SKM-1 (cell line): ENCODE measurements around the gene ACYP2.
"Not testable (repeated sequence)": the region's sequence is repeated elsewhere in the genome, so short reads cannot be mapped to it uniquely, and the experiment has no call there.

Source experiments
- DNase-seq: peaks from one replicate; lab custom pipeline; 2025; ENCODE audit not compliant: unreplicated experiment; lab: John Stamatoyannopoulos, UW

ACYP2 gene

DNA sequence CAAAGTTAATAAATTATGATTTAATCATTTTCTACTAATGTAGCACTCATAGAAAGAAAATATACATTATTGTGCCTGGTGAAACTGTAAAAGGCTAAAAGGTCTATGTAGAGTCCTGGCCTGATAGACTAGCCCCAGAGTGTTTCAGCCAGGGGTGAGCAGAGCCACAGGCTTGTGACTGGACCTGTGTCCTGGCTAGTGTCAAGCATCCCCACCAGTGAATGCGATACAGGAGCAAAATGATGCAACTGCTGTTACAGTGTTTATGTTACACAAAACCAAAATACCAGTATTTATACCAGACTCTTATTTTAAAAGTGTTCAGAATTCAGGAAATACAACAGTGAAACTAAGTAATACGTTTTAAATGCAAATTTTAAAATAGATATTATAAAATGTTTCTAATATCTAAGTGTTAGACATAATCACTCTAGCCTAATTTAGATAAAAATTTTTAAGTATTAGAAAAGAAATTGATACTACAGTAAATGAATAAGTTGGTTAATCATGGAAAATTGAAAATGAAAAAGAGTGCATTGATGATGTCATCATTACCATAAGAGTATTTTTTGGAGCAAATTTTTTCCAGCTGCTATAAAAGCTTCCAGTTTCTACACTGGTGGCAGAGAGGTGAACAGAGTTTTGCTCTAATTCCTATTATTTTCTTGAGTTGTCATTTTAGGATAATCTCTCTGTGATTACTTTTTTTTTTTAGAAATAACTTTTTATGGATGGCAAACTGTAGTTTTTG is 146.8 kb downstream of the ACYP2 start:
- DNase-seq: no peak

DNA sequence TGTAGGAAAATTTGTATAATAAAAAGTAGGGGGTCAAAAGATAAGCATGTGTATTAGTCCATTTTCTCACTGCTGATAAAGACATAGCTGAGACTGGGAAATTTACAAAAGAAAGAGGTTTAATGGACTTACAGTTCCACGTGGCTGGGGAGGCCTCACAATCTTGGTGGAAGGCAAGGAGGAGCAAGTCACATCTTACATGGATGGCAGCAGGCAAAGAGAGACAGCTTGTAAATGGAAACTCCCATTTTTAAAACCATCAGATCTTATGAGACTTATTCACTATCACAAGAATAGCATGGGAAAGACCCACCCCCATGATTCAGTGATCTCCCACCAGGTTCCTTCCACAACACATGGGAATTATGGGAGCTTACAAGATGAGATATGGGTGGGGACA is 149.7 kb downstream of the ACYP2 start:
- DNase-seq: not testable (repeated sequence)

DNA sequence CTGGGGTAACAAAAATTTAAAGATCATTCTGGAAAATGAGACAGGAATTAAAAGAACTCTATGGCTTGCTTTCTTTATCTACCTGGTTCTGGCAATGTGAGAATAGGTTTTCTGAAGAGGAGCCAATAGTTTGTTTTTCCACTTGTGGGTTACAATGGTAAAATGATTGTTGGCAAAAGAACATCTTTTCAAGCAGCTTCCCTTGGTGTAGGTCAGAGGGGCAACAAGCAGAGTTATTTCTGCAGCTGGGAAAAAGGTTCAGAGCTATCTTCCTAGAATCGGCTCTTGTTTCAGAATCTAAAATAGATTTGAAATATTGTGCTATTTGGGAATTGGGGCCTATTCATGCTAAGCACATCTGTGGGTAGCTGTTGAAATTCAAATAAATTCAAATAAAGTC is 152.2 kb downstream of the ACYP2 start:
- DNase-seq: no peak

DNA sequence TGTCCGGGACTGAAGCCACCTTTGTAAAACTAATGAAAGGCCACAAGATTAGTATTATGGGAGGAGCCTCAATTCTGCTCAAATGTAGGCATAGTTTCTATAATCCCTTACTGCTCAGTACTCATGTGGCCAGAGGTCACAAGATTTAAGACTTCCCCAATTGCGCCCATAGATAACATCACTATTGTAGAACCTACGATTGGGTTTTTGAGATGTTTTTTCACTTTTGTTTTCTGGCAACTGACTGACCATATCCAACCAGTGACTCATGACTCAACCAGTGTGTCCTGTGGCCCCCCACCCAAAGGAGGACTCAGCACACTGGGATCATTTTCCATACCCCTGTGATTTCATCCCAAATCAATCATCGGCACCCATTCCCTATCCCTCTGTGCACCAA is 155.8 kb downstream of the ACYP2 start:
- DNase-seq: no peak

DNA sequence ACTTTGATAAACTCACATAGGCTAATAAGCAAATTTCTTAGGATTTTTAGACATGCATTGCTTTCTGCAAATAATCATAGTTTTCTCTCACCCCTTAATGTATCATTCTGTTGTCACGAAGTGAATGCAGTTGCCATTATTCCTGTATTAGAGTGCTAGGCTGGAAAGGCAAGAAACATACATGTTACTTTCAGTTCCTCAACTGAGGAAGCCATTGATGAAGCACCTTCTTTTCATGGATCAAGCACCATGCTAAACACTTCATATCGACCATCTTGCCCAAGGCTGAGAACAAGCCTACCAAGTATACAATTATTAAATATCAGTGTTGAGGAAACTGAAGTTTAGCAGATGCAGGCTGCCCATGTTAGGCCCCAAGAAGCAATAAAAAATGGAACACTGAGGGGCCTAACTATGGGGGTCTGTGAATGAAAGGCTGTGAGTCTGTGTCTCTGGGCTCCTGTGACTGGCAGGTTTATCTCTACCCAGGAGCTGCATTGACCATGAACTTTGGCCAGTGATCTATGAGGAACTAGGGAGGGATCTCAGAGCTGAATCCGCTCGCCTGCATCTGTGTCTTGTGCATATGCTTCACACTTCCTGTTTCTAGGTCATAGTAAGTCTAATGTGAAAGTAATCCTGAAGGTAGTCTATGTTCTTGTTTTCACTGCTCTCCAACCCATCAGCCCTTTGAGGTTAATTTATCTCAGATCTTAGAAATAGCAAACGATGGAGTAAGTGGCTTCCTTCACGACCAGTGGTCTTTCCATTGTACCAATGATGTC is 156.6 kb downstream of the ACYP2 start:
- DNase-seq: no peak

DNA sequence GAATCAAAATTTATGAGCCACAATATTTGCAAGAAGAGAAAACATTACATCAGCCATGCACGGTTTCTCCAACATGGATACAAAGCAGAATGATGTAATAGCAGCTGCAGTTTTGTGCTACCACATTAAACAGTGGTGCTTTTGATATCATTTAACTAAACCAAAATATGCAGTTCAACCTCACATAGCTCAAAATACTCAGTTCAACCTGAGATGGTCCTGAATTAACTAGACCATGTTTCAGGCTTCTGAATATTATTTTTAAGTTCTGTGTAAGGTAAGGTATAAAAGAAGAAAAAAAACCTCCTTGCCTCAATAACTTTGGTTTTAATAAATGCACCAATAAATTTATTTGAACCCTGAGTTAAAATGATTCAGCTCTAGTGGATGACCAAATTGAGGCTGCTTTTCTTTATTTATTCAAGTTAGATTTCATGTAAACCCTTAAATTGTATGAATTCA is 159.4 kb downstream of the ACYP2 start:
- no peak for DNase-seq

DNA sequence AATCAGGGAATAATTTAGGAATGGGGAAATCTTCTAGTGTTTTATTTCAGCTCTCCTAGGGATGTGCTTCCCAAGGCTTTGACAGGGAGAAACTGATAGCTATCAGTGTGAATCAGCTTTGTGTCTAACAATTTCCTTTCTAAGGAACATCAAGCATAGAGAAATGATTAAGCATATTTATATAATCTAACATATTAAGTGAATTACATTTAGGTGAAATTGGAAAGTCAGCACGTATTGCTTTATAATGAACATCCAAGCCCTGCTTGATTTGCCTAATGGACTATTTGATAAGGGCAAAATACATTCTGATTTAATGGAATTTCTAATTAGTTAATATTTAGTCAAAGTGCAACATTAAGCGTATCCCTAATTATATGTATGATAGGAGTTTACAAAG is 160.1 kb downstream of the ACYP2 start:
- no peak for DNase-seq

DNA sequence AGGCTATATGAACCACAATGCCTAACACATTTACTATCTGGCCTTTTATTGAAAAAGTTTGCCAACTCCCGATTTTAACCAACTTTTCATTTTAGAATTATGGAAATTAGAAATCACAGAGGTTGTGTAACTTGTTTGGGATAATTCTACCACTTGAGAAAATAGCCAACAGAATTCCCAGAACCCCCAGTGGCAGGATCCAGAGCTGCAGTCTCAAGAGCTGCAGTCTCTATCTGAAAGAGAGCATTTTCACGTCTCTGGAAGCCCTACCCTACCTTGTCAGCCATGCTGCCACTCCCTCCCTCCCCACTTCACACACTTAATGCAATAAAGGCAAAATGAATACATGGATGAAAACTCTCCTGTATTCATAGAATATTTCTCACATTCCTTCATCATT is 164.0 kb downstream of the ACYP2 start:
- DNase-seq: no peak

DNA sequence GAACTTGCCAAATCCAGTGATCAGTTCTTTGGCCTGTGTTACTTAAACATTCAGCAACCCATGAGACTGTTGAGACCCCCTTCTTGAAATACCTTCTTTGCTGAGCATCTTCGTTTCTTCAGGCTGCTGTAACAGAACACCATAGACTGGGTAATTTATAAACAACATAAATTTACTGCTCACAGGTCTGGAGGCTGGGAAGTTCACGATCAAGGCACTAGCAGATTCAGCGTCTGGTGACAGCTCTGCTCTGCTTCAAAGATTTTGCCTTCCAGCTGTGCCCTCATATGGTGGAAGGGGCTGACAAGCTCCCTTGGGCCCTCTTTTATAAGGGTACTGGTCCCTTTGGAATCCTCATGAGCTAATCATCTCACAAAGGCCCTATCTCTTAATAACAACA is 169.4 kb downstream of the ACYP2 start:
- DNase-seq: no peak

DNA sequence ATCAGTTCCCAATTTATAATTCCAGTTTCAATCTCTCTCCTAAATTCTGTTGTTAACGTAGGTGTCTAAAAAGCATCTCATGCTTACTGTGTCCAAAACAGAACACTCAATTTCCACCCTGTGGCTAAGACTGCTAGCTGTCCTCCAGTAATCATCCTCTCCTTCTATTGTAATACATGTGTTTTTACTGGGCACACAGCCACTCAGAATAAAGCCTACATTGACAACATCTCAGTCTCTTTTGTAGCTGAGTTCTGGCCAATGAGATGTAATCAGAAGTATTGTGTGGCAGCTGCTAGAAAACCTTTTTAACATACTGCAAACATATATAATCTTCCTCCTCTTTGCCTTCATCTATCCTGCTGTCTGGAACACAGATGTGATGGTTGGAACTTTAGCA is 170.0 kb downstream of the ACYP2 start:
- no peak for DNase-seq

DNA sequence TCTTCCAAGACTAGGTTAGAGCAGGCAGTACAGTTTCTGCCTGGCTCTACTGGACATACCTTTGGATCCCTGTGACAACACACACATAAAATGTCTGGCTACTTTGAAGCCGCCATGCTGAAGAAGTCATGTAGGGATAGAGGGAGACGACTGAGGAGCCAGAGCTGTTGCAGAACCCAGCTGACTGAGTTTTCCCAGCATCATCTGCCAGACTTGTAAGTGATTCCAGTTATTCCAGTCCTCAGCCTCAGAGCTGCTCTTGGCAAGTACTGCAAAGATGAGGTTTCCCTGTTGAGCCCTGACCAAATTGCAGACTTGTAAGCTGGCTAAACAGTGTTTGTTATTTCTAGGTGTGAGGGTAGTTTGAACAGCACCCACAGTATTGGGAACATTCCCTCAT is 172.1 kb downstream of the ACYP2 start:
- no peak for DNase-seq

DNA sequence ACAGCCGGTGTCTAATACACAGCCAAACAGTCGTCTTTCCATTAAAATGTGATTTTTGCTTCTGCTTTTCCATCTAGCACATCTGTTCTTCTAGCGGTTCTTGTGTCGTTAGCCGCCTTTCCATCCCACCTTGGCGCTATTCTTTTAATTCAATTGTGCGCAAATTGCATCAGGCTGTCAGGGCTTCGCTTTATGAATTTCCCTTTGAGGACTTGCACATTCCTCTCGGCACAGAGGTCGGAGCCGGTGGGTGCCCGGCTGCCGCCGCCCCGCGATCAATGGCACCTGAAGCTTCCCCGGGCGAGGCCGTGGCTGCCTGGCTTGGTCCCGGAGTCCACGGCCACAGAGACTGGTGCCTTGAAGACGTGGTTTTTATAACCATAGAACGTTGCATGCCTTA is 174.5 kb downstream of the ACYP2 start:
- DNase-seq: no peak

DNA sequence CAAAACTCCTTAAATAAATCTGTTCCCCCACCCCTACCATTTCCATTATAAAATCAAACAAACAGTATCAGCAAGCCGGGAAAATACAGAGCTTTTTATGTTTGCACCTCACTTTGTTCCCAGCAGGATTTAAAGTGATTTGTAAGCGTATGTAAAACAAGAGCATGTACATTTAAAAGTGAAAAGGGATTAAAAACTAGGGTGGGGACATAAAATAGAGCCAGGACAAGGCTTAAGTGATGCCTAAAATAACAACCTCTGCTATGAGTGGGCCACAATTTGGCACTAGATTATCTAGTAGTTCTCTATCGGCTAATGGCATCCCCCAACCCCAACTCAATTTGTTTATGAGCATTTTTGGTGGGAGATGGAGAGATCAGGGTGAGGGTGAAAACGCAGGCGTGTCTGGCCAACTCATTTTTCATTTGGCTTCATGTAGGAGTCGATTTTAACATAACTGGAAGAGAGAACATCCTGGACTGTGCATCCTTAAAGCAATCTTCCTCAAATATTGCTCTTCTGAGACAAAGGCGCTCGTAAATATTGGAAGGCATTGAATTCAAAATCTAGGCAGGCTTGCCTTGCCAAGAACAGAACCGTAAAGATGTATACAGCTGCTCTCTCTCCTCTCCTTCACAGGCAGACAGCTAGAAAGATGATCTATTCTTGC is 175.1 kb downstream of the ACYP2 start:
- DNase-seq: no peak

DNA sequence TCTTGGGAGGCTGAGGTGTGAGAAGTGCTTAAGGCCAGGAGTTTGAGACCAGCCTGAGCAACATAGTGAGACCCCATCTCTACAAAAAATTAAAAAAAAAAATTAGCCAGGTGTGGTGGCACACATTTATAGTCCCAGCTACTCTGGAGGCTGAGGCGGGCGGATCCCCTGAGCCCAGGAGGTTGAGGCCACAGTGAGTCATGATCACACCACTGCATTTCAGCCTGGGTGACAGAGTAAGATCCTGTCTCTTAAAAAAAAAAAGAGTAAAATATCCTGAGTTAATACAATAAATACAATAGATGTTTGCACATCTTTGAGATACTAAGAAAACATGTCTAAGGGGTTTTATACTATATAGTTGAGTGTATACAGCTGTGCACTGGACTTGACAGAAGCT is 179.2 kb downstream of the ACYP2 start:
- not testable (repeated sequence) for DNase-seq

DNA sequence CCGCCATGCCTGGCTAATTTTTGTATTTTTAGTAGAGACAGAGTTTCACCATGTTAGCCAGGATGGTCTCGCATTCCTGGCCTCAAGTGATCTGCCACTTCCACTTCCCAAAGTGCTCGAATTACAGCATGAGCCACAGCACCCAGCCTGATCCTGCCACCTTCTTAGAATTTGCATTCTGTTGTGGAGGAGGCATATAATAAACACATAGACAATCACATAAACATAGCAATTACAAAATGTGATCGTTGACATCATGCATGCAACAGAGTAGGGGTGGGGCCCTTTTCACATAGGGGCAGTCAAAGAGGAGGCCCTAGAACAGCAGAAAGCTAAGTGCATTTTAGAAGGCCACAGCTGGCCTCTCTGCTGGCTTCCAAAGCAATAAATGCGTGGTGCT is 180.5 kb downstream of the ACYP2 start:
- DNase-seq: no peak

DNA sequence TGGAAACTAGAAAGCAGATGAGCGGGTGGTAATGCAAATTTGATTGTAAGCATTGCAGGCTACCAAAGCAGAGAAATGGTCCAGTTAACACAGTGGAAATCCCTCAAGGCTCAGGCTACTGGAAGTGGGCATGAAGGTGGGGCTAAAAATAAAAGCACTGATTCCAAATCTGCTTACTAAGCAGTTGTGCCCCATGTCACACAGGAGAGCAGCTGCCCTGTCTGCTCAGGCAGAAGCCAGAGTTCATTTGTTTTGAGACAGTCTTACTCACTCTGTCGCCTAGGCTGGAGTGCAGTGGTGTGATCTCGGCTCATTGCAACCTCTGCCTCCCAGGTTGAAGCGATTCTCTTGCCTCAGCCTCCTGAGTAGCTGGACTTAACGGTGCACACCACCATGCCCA is 183.1 kb downstream of the ACYP2 start:
- no peak for DNase-seq

DNA sequence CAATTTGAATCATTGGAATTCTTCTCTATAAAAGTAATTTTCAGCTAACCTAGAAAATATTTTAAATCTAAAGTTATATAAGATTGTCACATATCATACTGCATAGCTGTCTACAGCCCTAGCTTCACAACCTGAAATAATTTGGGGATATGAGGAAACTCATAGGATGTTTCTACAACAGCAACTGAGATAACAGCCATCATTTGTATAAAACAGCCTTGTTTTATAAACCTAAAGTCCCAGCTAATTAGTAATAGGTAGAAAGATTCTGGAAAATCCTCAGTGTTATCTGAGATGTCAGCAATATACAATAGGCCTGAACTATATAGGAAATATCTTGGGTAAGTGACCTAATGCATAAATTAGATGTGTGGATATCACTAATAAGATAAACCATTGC is 188.2 kb downstream of the ACYP2 start:
- DNase-seq: no peak

DNA sequence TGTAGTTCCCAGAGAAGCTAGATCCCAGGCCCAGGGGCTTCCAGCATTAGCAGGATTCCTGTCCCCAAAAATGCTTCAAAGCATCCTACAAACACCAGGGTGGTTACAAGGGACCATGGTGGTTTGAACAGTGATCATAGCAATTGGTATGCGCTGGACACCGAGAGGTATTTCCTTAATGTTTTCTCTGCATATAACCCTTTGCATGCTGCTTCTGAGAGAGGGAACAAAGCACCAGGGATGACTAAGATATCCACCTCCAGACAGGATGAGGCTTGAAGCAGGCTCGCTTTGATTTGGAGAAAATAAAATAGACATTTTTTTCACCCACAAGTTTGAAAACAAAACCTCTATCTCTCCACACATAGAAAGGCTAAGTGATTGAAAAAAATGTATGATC is 191.1 kb downstream of the ACYP2 start:
- no peak for DNase-seq

DNA sequence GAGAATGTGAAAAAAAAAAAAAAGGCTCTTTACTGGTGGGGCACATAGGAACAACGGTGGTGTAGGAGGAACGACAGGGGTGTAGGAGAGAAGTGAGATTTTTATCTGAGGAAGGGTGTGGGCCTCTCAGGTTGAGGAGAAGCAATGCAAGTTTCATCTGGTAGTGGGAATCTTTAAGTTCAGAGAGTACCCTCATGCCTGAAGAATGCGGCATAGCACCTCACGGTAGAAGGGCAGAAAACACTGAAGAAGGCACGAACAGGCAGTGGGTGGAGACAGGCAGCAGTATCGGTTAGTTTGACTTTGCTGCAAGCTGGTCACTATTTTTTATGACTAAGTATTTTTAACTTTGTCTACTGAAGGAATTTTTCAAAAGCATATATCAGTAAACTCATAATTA is 192.8 kb downstream of the ACYP2 start:
- no peak for DNase-seq

DNA sequence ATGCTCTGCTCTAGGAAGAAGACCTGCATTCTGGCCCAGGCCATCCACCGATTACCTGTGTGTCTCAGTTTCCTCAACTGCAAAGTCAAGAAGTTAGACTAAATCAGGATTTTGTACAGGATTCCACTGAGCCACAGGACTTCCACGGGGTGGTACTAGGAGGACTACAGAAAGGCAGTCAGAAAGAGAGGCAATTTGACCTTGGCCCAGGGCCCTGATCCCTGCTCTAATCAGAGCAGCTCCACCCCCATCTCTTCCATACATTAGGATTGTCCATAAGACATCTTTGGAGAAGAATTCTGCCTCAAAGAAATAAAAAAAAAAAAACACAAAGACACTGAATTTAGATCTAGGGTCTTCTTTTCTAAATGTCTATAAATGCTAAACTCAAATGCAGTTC is 193.4 kb downstream of the ACYP2 start:
- no peak for DNase-seq

DNA sequence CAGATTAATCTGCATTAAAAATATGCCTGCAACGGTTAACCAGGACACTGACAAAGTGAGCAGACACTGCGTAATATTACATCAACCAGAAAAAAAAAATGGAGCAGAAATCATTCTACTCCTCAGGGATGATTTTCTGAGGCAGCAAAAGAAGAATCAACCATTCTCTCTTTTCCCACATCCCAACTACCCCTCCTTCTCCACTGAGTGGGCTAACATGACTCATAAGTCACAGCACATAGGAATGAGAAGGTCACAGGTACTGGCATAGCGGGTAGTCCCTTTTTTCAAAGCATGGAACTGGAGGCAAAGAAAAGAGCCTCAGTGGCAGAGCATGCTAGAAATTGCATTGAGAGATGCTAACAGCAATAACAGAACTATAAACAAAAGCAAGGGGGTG is 194.9 kb downstream of the ACYP2 start:
- no peak for DNase-seq

DNA sequence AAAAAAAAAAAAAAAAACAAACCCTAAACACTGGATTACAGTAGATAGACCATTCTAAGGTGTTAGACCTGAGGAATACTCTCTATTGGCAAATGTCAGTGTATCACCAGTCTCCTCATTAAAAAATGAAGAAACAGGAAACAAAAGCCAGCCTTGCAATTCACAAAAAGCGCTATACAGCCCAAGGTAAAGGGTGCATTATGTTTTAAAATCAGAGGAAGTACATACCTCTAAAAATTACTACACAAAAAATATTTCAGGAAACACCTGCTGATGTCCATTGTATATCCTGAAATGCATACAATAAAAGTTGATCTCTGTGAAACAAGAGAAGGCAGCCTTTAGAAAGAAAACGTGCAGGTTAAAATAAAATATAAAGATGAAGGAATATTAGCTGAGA is 195.5 kb downstream of the ACYP2 start:
- DNase-seq: no peak
